NCI-H128 (cell line): ENCODE measurements around the gene FCN3.

Experiments
- DNase-seq: peaks from one replicate; lab custom pipeline; 2025; ENCODE audit not compliant: unreplicated experiment; lab: John Stamatoyannopoulos, UW

The FCN3 gene

DNA sequence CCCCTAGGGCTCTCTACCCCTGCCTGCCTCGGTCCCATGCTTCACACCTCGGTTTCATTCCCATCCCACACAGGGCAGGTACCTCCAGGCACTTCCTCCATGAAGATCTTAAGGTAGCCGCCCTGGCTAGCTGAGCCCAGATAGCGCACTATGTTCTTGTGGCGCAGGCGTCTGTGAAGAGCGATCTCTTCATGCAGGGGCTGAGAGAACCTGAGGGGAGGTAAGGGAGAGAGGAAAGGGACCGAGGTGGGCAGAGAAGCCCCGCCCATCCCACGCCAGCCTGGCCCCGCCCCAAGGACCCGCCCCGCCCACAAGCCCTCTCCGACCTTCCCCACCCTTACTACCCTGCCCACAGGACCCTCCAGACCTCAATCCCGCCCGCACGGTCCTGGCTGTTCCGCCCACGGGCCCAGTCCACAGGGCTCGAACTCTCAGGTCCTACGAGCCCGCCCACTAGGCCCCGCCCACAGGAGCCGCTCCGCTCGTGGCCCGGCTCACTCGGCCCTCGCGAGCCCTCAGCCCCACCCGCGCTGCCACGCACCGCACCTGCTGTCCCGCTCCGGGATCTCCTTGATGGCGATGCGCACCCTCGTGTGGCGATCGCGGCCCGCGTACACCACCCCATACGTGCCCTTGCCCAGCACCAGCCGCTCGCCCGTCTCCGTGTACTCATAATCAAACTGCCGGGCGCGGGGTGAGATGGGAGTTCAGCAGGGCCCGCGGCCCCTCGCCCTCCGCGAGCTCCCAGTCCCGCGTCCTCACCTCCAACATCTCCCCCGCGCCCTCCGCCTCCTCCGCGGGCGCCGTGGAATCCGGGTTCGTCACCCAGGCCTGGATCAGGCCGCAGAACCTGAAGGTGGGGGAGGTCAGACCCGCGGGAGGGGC is 14.2 kb downstream of the FCN3 start:
- DNase-seq = no peak

DNA sequence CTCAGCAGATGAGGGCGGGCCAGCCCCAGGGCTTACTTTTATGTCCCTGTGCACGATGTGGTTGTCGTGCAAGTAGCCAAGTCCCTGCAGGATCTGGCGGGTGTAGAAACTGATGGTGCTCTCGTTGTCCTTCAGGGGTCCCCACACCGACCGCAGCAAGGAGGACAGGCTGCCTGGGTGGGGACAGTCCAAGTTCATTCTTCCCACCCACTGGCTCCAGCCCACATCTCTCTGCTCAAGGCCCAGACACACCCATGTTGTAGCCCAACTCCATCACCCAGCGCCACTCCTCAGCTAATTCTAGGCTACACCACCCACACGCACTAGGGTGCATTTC is 14.8 kb downstream of the FCN3 start:
- DNase-seq = no peak

DNA sequence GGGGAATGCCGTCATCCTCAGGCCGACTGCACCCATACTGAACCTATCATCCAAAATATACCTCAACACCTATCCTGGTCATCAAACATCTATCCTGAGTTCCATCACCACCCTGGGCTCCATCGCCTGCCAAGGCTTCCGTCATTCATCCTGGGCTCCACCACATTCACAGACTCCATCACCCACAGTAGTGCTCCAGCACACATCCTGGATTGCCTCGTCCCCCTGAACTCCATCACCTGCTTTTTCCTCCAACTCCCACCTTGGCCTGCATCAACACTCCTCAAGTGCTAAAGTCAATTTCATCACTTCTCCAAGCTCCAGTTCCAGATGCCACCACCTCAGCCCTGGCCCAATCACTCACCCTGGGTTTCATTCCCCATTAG is 15.7 kb downstream of the FCN3 start:
- DNase-seq = no peak

DNA sequence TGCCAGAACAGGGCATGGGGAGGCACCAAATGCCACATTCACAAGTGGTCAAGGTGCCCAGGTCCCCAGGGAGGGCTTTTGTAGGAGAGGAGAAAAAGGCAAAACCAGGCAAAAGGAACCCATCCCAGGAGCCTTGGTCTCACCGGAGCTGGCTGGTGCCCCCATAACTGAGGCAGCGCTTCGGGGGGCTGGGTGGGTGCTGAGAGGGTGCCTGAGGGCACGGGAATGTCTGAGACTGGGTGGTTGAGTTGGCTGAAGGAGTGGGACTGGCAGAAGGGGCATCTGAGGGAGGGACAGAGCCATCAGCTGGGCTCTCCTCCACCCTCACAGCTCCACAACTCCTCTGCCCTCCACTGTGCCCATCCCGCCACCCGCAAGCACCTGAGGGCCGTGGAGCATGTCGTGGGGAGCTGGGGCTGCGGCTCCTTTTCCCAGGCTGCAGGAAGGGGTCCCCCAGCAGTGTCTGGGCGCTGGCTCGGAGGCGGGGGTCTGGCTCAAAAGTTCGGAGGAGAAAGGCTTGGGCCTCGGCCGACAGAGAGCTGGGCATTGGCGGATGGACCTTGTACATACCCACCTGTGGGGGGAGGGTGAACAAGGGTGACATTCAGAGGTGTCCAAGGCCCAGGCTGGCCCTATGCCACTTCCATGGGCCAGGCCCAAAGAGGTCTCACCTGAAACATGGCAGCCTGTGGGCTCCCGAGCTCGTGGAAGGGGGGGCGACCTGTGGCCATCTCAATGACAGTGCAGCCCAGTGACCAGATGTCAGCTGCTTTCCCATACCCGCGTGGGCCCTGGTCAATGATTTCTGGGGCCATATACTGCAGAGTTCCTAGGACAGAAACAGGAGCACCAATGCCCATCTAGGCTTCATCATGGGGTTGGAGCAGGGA is 16.3 kb downstream of the FCN3 start:
- DNase-seq = no peak

DNA sequence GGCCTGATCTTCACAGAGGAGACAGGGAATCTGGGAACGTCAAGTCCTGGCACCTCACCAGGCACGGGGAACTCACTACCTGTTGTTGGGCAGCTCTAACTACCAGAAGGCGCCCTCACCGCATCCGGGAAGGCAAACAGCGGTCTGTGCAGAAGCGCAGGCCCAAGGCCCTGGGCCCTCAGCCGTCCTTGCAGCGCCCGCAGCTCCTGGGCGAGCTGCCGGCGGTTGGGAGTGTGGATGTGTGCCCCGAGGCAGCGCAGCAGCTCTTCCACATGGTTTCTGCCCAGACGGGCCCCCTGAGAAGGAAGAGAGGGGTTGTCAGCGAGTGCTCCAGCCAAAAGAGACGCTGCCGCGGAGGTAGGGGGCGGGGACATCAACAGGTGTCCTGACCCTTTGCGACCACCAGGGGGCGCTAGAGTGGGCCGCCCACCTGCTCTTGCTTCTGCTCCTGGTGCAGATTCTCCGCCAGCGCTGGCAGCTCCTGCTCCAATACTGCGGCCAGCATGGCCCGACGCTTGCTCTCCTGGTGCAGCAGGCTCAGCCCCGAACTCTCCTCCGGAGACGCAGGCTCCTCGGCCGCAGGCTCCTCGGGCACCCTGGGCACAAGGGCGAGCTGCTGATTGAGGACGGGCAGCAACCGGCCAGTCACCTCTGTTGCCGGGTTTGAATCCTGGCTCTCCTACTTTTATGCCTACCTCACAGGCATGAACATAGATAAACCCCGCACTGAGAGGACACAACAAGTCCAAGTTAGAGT is 17.2 kb downstream of the FCN3 start:
- DNase-seq = peak; percentile 16

DNA sequence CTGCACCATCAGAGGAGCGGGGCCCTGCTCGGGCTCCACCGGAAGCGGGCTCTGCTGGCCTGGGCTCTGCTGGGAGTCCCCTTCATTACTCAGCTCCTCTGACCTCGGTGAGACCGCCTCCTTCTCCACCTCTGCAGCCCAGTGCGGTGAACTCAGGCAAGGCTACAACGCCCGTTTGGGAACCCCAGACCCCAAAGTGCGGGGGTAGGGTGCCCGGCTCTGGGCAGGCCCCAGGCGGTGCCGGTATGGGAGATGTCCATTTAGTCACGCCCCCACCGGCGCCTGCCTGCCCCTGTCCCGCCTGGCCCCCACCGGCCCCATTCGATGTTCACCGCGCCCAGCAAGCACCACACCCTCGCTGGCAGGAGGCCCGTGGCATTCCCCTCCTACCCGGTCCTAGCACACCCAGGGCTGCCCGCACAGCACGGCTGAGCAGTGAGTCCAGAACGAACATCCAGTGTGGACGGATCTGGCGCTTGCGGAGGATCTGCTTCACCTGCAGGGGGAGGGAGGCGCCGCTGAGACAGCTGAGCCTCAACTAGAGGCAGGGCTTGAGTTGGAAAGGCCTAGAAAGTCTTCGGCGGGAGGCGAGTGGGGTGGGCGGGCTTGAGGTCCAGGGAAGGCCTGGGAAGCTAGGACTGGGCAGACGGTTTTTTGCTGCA is 17.9 kb downstream of the FCN3 start:
- DNase-seq = no peak

DNA sequence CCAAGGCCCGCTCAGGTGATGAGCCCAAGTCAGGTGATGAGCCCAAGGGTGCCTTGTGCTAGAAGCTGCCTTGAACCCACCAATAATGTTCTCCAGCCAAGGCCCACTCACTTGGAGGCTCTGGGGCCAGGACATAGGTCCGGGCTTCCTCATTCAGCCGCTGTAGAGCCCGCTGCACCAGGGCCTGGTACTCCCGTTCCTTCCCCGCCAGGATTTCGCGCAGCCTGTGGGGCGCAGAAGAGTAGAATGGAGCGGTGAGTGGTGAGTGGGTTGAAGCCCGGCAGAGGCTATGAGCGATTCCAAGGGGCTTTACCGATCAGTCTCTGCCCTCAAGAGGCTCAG is 18.4 kb downstream of the FCN3 start:
- no peak for DNase-seq

DNA sequence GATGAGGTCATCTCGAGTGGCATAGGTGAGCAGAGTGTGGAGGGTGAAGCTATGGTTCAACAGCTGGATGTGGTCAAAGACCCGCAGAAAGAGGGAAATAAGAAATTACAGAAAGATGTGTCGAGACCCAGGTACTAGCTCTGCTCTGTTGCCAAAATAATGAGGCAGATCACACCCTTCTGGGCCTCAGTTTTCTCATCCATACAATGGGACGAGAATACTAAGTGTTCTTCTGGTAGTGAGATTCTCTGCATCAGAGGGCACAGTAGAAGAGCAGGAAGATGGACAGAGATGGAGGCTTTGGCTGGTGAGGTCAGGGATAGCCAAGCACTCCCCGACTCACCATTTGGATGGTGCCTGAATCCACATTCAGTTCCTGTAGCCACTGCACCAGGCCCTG is 18.9 kb downstream of the FCN3 start:
- no peak for DNase-seq

DNA sequence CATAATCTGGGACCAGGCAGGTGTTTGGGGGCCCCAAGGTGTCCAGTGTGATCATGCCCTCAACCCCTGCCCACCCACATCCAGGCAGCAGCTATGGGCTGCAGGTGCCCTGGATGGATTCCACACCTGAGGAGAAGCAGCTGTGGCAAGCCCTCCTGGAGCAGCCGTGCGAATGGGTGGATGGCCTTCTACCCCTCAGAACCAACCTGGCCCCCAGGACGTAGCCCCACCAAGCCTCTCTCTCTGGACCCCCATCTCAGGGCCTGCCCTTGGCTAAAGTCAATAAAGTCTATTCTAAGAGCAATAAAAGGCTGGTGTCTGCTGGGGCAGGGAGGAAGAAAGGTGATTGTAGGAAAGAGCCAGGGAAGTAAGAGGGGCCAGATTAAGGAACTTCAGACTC is 21.0 kb downstream of the FCN3 start:
- DNase-seq = no peak

DNA sequence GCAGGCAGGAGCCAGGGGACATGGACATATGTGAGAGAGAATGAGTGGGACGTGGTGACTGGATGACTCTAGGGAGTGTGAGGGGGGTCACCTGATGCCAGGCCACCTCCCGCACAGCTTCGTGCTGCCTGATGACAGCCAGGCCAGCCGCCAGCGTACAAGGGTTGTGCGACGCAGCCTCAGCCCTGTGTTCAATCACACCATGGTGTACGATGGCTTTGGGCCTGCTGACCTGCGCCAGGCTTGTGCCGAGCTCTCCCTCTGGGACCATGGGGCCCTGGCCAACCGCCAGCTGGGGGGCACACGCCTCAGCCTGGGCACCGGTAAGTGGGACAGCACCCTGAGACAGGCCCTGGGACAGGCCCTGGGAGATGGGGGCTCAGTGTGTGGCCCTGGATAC is 21.5 kb downstream of the FCN3 start:
- no peak for DNase-seq

DNA sequence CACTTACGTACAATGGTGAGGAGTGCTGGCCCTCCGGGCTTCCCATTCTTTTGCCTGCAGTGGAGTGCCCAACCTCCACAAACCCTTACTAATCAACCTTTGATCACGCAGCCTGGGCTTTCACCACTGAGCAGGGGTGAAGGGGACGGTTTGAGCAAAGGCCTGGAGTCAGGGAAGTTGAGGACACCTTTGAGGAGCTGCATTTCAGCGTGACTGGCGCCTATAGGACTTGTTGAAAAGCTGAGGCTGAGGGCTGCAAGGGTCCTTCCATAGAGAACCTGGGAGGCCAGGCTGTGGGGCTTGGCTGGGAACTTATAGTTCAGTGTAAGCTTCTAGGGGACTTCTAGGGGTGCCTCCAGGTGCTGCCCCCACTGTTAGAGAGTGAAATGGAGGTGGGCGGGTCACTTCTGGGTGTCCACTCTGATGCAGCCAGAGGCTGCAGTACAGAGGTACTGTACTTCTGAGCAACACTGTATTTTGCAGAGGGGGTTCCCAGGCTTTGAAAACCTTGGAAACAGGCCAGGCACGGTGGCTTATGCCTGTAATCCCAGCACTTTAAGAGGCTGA is 23.0 kb downstream of the FCN3 start:
- no peak for DNase-seq

DNA sequence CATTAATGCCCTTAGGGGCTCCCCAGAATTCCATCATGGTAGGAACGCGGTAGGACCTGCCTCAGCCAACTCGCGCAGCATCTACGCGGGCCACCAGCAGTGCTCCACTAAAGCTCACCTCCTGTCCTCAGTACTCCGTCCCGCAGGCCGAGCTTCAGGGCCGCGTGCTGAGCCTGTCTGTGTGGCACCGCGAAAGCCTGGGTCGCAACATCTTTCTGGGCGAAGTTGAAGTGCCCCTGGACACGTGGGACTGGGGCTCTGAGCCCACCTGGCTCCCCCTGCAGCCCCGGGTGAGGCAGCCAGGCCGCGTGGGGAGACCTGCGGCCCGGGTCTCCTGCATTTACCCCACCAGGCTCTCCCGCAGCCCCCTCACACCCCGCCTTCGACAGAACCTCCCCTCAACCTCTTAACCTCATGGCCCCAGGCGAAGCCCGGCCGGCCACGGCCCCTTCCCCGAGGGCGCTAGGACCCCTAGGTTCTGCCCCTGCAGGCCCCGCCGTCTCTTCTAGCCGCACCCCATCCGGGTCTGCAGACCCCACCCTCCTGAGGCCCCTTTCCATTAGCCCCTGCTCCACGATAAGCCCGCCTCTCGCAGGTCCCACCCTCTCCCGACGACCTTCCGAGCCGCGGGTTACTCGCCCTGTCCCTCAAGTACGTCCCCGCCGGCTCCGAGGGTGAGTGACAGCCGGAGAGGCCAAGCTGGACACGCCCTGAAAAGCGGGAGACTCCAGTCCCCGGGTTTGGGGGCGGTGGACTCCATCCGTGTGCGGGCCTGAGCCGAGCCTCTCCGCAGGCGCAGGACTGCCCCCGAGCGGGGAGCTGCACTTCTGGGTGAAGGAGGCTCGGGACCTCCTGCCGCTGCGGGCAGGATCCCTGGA is 23.7 kb downstream of the FCN3 start:
- DNase-seq = no peak

DNA sequence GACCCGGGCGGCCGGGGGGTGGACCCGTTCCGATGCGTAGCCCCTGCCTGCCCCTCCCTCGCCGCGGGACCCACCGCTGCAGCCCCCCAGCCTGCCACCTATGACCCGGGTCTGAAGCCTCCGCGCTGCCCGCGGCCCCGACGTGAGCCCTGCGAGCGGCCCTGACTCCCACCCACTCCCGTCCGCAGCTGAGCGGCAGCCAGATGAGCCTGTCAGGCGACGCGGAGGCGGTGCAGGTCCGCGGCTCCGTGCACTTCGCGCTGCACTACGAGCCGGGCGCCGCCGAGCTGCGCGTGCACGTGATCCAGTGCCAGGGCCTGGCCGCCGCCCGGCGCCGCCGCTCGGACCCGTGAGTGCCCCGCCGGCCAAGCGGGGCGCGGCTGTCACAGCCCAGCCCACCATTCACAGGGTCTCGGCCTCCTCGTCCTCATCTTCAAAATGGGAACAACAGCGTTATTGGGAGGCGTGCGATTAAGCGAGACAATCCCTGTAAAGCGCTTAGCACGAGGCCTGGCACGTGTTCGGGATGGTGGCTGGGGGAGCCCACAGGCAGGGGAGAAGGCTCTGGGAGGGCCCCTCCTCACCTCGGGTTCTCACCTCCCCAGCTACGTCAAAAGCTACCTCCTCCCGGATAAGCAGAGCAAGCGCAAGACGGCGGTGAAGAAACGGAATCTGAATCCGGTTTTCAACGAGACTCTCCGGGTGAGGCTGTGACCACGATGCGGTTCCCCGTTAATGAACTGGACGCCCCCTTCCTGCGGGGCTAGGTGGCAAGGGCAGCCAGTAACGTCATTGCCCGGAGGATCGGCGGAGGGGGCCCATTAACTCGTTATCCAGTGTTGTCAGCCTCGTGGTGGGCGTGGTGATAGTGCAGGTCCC is 24.6 kb downstream of the FCN3 start:
- DNase-seq = peak; percentile 80

DNA sequence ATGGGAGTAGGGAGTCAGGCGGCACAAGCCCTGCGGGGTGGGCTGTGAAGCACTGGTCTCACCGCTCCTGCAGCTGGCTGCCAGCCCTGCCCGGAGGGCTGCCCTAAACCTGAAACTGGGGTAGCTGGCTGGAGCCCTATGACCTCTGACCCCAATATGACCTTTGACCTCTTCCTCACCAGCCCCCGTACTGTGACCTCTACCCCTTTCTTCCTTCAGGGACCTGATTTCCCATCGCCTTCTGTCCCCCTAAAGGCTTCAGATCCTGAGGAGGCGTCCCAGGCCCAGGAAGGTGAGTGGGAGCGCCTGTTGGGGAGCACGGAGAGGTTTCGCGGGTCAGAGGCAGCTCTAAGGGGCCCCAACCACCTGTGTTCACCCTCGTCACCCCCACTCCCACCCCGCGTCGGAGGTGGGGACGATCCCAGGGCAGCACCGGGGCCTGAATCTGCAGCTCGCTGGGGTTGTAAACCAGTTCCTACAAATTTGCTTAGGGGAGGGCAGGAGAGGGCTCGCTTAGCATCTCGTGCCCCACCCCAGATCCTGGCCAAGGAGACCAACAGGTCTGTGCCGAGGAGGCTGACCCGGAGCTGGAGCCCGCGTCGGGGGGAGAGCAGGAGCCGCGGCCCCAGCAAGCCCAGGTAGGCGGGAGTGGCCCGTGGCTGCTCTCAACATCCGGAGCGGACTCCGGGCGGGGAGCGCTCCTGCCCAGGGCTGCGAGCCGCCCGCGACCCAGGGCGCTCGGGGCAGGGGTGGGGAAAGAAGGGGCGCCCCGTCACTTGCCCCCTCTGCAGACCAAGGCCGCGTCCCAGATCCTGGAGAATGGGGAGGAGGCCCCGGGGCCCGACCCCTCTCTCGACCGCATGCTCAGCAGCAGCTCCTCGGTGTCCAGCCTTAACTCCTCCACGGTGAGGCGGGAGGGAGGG is 25.5 kb downstream of the FCN3 start:
- peak; percentile 67 for DNase-seq

DNA sequence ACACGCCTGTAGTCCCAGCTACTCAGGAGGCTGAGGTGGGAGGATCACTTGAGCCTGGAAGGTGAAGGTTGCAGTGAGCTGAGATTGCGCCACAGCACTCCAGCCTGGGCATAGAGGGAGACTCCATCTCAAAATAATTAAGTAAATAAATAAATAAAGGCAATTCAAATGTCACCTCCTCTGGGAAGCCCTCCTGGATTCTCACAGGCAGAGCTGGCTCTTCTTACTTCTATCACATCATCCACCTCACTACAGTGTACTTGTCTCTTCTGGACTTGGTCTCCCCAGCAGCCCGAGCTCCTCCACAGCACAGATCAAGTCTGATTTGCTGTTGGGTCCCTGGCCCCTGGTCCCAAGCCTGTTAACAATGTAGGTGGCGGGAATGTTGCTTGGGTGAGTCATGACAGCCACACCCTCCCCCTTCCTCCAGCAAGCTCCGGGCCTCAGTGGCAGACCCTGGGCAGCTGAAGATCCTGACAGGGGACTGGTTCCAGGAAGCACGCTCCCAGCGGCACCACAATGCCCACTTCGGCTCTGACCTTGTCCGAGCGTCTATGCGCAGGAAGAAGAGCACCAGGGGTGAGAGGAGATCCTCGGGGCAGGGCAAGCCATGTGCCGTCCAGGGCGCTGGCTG is 27.5 kb downstream of the FCN3 start:
- no peak for DNase-seq

DNA sequence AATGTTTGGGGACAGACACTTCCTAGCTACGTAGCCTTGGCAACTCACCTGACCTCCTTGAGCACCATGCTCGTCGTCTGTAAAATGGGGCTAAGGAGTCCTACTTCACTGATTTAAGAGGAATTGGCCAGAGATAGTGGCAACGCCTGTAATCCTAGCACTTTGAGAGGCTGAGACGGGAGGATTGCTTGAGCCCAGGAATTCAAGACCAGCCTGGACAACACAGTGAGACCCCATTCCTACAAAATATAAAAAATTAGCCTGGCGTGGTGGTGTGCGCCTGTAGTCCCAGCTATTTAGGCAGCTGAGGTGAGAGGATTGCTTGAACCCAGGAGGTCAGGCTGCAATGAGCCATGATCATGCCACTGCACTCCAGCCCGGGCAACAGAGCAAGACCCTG is 28.3 kb downstream of the FCN3 start:
- DNase-seq = no peak

DNA sequence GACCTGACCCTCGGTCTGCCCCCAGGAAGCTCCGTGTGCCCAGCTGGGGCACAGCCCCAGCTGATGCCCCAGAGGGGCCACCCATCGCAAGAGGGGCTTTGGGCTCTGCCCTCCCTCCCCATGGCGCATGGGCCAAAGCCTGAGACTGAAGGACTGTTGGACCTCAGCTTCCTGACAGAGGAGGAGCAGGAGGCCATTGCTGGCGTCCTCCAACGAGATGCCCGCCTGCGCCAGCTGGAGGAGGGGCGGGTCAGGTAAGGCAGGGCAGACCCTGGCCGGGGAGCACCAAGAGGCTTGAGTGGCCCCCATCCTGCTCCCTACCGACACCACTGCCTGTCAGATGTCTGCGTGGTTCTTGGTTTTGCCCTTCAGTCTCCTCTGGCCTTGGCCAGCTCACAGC is 29.4 kb downstream of the FCN3 start:
- DNase-seq = no peak
